GM12878 (cell line): ENCODE data around the gene TAS2R10.

ENCODE experiments used
- RAD21 ChIP-seq: IDR thresholded peaks from 2 replicates; pipeline ENCODE4 v1.6.1; 2011; ENCODE audit warnings: mild to moderate bottlenecking, low read depth, low read length, moderate library complexity; ENCODE audit not compliant: insufficient read depth
- TF ChIP-seq, protein P1 (sequence below), 3 experiments: IDR thresholded peaks in 2 of 3; conservative IDR thresholded peaks in 1 of 3; 2 replicates each; pipeline ENCODE4 v1.5.1; 2011; ENCODE audit warnings: low read depth in 3 of 3, low read length in 3 of 3, mild to moderate bottlenecking in 3 of 3, control low read depth in 2 of 3, moderate library complexity in 2 of 3, inconsistent platforms in 1 of 3, mixed read lengths in 1 of 3; ENCODE audit not compliant: control insufficient read depth in 2 of 3, insufficient read depth in 1 of 3; ENCODE audit errors: extremely low read depth in 1 of 3

GRCh38 chr12:10779103-10779502 is 47.1 kb downstream of the TAS2R10 start:
- TF ChIP-seq, protein P1, sequence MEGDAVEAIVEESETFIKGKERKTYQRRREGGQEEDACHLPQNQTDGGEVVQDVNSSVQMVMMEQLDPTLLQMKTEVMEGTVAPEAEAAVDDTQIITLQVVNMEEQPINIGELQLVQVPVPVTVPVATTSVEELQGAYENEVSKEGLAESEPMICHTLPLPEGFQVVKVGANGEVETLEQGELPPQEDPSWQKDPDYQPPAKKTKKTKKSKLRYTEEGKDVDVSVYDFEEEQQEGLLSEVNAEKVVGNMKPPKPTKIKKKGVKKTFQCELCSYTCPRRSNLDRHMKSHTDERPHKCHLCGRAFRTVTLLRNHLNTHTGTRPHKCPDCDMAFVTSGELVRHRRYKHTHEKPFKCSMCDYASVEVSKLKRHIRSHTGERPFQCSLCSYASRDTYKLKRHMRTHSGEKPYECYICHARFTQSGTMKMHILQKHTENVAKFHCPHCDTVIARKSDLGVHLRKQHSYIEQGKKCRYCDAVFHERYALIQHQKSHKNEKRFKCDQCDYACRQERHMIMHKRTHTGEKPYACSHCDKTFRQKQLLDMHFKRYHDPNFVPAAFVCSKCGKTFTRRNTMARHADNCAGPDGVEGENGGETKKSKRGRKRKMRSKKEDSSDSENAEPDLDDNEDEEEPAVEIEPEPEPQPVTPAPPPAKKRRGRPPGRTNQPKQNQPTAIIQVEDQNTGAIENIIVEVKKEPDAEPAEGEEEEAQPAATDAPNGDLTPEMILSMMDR (IDR thresholded peaks at IDR 0.05 in 2 of 3, conservative IDR thresholded peaks at IDR 0.05 in 1 of 3; ENCODE audit: control insufficient read depth in 2 of 3, extremely low read depth in 1 of 3, insufficient read depth in 1 of 3, low read depth in 3 of 3, low read length in 3 of 3) = no peak
- TF ChIP-seq RAD21 = no peak
